Pons (tissue), 1 donor: Measurements from ENCODE around the gene NFIX.
"Not testable (repeated sequence)": the region's sequence is repeated elsewhere in the genome, so short reads cannot be mapped to it uniquely, and the experiment has no call there.

ENCODE experiments used
- DNase-seq: peaks from one replicate; pipeline ENCODE4 v3.0.0-alpha.2; 2016; ENCODE audit warnings: low spot score

NFIX gene

GRCh38 chr19:12957389-12957952 lies 37.8 kb upstream of the NFIX start:
- not testable (repeated sequence) for DNase-seq

- DNase-seq = no peak
Observed at GRCh38 chr19:12959481-12959880, 35.8 kb upstream of the NFIX start.

GRCh38 chr19:12965017-12965811 lies 30.1 kb upstream of the NFIX start:
- peak; percentile 78 for DNase-seq

GRCh38 chr19:12965812-12966135 lies 29.5 kb upstream of the NFIX start:
- no peak for DNase-seq

- no peak for DNase-seq
Observed at GRCh38 chr19:12967907-12968306, 27.4 kb upstream of the NFIX start.

- DNase-seq = peak; percentile 60
Observed at GRCh38 chr19:12969292-12969988, 25.8 kb upstream of the NFIX start, which contains the start of gene DAND5. TSS of gene DAND5 (plus strand) at chr19:12969576. CDS start at chr19:12969661, 85 bp downstream.

GRCh38 chr19:12970070-12970820 lies 25.0 kb upstream of the NFIX start:
- DNase-seq = no peak

GRCh38 chr19:12973236-12973635 lies 22.0 kb upstream of the NFIX start:
- DNase-seq = no peak

- DNase-seq = no peak
Observed at GRCh38 chr19:12974301-12975220, 20.7 kb upstream of the NFIX start.

GRCh38 chr19:12975221-12975741 lies 20.0 kb upstream of the NFIX start:
- DNase-seq = no peak

GRCh38 chr19:12976109-12976508 lies 19.2 kb upstream of the NFIX start:
- DNase-seq = not testable (repeated sequence)

- no peak for DNase-seq
Observed at GRCh38 chr19:12979974-12980373, 15.3 kb upstream of the NFIX start.

GRCh38 chr19:12982648-12983047 lies 12.6 kb upstream of the NFIX start:
- no peak for DNase-seq

GRCh38 chr19:12983091-12983490 lies 12.2 kb upstream of the NFIX start:
- DNase-seq = no peak

GRCh38 chr19:12983542-12984142 lies 11.6 kb upstream of the NFIX start:
- peak; percentile 82 for DNase-seq

GRCh38 chr19:12984143-12984627 lies 11.1 kb upstream of the NFIX start:
- DNase-seq = peak; percentile 44

GRCh38 chr19:12984683-12985048 lies 10.6 kb upstream of the NFIX start:
- DNase-seq = peak; percentile 49

GRCh38 chr19:12985049-12985776 lies 10.1 kb upstream of the NFIX start:
- peak; percentile 93 for DNase-seq

- DNase-seq = no peak
Observed at GRCh38 chr19:12986726-12987125, 8.5 kb upstream of the NFIX start.

GRCh38 chr19:12987190-12987589 lies 8.1 kb upstream of the NFIX start:
- DNase-seq = no peak
